Gastrocnemius medialis (tissue), 4 donors: ENCODE results near the gene PSMB3. TPM values are rescaled to one million over a fixed set of nuclear protein-coding genes. Genes with fewer than 3 reads are reported as not detected.
"Not testable (repeated sequence)": the region's sequence is repeated elsewhere in the genome, so short reads cannot be mapped to it uniquely, and the experiment has no call there.

ENCODE experiments used
- ATAC-seq, 2 donors: fragments of 150-250 bp; one replicate each; pipeline ENCODE4 v1.9.1; 2016
- DNase-seq, 2 donors: peaks; one replicate each; pipeline ENCODE4 v3.0.0-alpha.2; 2019
- H3K27ac ChIP-seq, 4 donors: fragments of 200-600 bp; sonication (generic); 1 replicate in 1 of 4; 2 replicates in 3 of 4; pipeline ENCODE4 v1.5.1; 2016 to 2018; ENCODE audit warnings: mild to moderate bottlenecking in 2 of 4, moderate library complexity in 1 of 4
- H3K27me3 ChIP-seq, 3 donors: fragments of 200-600 bp; sonication (generic) in 2 of 3; 1 replicate in 1 of 3; 2 replicates in 2 of 3; pipeline versions ENCODE4 v1.5.1 to v1.6.0; 2016 to 2019; ENCODE audit warnings: mild to moderate bottlenecking in 1 of 3, moderate library complexity in 1 of 3
- H3K36me3 ChIP-seq, 2 donors: fragments of 200-600 bp; sonication (generic) in 1 of 2; one replicate each; pipeline ENCODE4 v1.5.1; 2017 to 2018
- H3K4me1 ChIP-seq, 2 donors: fragments of 200-600 bp; sonication (generic) in 1 of 2; one replicate each; pipeline ENCODE4 v1.5.1; 2016 to 2017; ENCODE audit warnings: mild to moderate bottlenecking in 2 of 2
- H3K4me3 ChIP-seq, 4 donors: fragments of 200-600 bp; sonication (generic) in 3 of 4; 1 replicate in 1 of 4; 2 replicates in 3 of 4; pipeline ENCODE4 v1.5.1; 2016 to 2019; ENCODE audit warnings: mild to moderate bottlenecking in 2 of 4
- H3K9me3 ChIP-seq, 3 donors: fragments of 200-600 bp; sonication (generic) in 2 of 3; 1 replicate in 1 of 3; 2 replicates in 2 of 3; pipeline ENCODE4 v1.5.1; 2016 to 2019
- POLR2A ChIP-seq, 2 donors: fragments of 450-650 bp; IDR thresholded peaks; one replicate each; pipeline ENCODE4 v1.6.1; 2017; ENCODE audit warnings: antibody characterized with exemption in 2 of 2, mild to moderate bottlenecking in 2 of 2, moderate library complexity in 2 of 2
- in situ Hi-C, 4 donors: fragments of 200-750 bp; cut with MboI; loops; one replicate each; pipeline versions ENCODE4 v1.15.0 to v1.8.0; 2017; ENCODE audit warnings: low sequenced_read_pairs in 4 of 4
- intact Hi-C: fragments of 100-400 bp; cut with DNase I; formaldehyde crosslinking; loops from one replicate; pipeline ENCODE4 v1.15.1; 2023; ENCODE audit warnings: low total_unique reads
- total RNA-seq, 4 donors: library from RNA; depleted of rRNA; stranded (reverse); fragments of >200 nt; gene quantifications; one replicate each; pipeline versions ENCODE4 v1.1.0 to v1.2.3, GENCODE V29; 2016
- TF ChIP-seq, protein P1 (sequence below), 5 experiments: fragments of 450-650 bp in 3 of 5; fragments of 200-600 bp in 2 of 5; sonication (generic) in 2 of 5; IDR thresholded peaks in 4 of 5; conservative IDR thresholded peaks in 1 of 5; 1 replicate in 4 of 5; 2 replicates in 1 of 5; pipeline ENCODE4 v1.5.1; 2016 to 2019; ENCODE audit warnings: antibody characterized with exemption in 5 of 5, mild to moderate bottlenecking in 3 of 5, moderate library complexity in 3 of 5

Gene PSMB3
- total RNA-seq, 4 donors from 2014 or later = 211 to 334 (median 280) TPM

DNA sequence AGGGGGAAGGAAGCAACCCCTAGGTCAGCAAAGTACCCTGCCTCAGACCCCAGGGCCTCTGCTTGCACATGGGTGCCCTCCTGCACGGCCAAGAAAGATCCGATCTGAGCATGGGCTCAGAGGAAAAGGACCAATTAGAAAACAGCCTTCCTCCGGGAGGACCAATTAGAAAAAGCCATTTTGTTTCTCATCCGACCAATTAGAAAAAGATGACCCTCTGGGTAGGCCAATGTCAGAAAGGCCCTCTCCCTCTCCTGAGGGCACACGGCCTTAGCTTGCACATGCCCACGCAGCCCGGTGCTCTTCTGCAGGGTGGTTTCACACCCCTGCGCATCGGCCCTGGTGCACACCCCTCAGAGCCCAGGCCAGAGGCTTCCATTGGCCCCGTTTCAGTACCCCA lies 27.5 kb upstream of the PSMB3 start:
- no peaks in the 10 kb centered on the region for H3K27me3 ChIP-seq
- DNase-seq (no peak), ATAC-seq (no peak)
- in situ Hi-C loops (no loop called here), intact Hi-C loops (no loop called here)
- H3K36me3 ChIP-seq = peaks cover 0 to 38% of the 10 kb centered on the region in 2 donors
- no peak overlapping the region for H3K27ac ChIP-seq
- H3K4me3 ChIP-seq = no peak overlapping the region
- TF ChIP-seq, protein P1, sequence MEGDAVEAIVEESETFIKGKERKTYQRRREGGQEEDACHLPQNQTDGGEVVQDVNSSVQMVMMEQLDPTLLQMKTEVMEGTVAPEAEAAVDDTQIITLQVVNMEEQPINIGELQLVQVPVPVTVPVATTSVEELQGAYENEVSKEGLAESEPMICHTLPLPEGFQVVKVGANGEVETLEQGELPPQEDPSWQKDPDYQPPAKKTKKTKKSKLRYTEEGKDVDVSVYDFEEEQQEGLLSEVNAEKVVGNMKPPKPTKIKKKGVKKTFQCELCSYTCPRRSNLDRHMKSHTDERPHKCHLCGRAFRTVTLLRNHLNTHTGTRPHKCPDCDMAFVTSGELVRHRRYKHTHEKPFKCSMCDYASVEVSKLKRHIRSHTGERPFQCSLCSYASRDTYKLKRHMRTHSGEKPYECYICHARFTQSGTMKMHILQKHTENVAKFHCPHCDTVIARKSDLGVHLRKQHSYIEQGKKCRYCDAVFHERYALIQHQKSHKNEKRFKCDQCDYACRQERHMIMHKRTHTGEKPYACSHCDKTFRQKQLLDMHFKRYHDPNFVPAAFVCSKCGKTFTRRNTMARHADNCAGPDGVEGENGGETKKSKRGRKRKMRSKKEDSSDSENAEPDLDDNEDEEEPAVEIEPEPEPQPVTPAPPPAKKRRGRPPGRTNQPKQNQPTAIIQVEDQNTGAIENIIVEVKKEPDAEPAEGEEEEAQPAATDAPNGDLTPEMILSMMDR (IDR thresholded peaks at IDR 0.05 in 4 of 5, conservative IDR thresholded peaks at IDR 0.05 in 1 of 5) = no peak
- TF ChIP-seq POLR2A (IDR thresholded peaks at IDR 0.05) = no peak
- H3K4me1 ChIP-seq = peaks cover 0 to 4% of the 10 kb centered on the region in 2 donors
- H3K9me3 ChIP-seq = no peaks in the 10 kb centered on the region

DNA sequence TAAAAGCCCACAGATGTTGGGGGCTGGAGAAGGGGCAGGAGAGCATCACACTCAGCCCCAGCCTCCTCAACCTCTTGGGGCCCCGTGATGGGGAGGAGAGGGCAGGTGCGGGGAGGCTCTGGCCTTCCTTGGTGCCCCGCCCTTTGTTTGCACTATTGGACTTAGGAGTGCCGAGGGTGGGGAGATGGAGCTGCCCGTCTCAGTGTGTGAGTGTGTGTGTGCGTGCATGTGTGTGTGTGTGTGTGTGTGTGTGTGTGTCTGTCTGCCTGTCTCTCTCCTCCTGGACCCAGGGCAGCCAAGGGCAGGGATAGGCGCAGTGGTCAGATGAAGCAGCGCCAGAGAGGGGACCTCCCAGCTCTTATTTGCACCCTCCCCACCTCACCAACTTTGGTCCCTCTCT lies 26.4 kb upstream of the PSMB3 start:
- H3K27ac ChIP-seq, DNase-seq, H3K9me3 ChIP-seq, in situ Hi-C loops, H3K27me3 ChIP-seq, intact Hi-C loops, H3K4me1 ChIP-seq, H3K4me3 ChIP-seq, ATAC-seq: not testable (repeated sequence)
- H3K36me3 ChIP-seq = peaks cover 0 to 27% of the 10 kb centered on the region in 2 donors

DNA sequence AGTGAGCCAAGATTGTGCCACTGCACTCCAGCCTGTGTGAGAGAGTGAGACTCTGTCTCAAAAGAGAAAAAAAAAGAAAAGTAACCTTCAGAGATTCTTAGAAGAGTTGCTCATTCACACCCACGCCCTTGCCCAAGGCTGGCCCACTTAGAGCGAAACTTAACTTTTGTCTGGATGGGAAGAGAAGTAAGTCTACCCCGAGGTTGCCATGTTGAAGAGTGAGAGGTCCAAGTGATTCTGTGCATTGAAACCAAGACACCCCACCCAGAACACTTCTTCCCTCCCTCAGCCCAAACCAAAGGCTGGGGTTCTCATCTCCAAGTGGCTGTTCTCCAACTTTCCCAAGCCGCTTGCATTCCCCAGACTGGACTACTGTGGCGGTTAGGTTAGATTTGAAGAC lies 24.8 kb upstream of the PSMB3 start:
- intact Hi-C loops (no loop called here), in situ Hi-C loops (no loop called here)
- H3K36me3 ChIP-seq = peaks cover 0 to 15% of the 10 kb centered on the region in 2 donors
- TF ChIP-seq, protein P1 (IDR thresholded peaks at IDR 0.05 in 4 of 5, conservative IDR thresholded peaks at IDR 0.05 in 1 of 5) = no peak
- no peak for TF ChIP-seq POLR2A (IDR thresholded peaks at IDR 0.05)
- ATAC-seq = no peak
- peaks cover 20 to 22% of the 10 kb centered on the region in 2 donors for H3K4me1 ChIP-seq
- peak overlapping the region in 1 of 4 donors; percentile 90 for H3K27ac ChIP-seq
- no peaks in the 10 kb centered on the region for H3K9me3 ChIP-seq
- H3K4me3 ChIP-seq = no peak overlapping the region
- DNase-seq = no peak
- H3K27me3 ChIP-seq = no peaks in the 10 kb centered on the region

DNA sequence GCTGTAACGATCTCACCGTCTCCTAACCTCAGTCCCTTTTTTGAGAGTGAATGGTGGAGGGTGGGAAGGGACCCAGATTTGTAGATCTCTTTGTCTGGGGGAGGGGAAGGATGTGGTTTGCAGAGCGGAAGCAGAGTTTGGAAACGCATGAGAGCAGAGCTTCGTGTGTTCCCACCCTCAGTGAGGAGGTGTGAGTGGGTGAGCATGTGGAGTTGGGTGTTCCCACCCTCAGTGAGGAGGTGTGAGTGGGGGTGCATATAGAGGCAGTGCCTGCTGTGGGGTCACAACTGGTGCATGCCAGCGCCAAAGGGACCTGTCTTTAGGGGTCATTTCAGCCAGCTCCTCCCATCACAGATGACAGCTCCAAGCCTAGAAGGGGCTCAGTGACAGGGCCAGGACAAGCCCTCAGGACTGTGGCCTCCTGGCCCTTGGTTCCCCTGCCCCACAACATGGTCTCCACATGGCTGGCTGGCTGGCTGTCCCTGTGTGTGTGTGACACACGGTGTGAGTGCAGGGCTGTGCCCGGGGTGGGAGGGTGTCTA lies 24.2 kb upstream of the PSMB3 start:
- Histone ChIP-seq H3K27ac (peak overlapping the region; percentile 18 to 92 (median 89)), H3K4me3 (no peak overlapping the region), H3K9me3 (no peaks in the 10 kb centered on the region), H3K36me3 (peaks cover 0 to 17% of the 10 kb centered on the region in 2 donors), H3K4me1 (peaks cover 20 to 22% of the 10 kb centered on the region in 2 donors), H3K27me3 (no peaks in the 10 kb centered on the region)
- in situ Hi-C loops = no loop called here
- intact Hi-C loops = no loop called here
- ATAC-seq (no peak), DNase-seq (no peak)
- no peak for TF ChIP-seq POLR2A (IDR thresholded peaks at IDR 0.05)
- TF ChIP-seq, protein P1 (IDR thresholded peaks at IDR 0.05 in 4 of 5, conservative IDR thresholded peaks at IDR 0.05 in 1 of 5) = no peak

DNA sequence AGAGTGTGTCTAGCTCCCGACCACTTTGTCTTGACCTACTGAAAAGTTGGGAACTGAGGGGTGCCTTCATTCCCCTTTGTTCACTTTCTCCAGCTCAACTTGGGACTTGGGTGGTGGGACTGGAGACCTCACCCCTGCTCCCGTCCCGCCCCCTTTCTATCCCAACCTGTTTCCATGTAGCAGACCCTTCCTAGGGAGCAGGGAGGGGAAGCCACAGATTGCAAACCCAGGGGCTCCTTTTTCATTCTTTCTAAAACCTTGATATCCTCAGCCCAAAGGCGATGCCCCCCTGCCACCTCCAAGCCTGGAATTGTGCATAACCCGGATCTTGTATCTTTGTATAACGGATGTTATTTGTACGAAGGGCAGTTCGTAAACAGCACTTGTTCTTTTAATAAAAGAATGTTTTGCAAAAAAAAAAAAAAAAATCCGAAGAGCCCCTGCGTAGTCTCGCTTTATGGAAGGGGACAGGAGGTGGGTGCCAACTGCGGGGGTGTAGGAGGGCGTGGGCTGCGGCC lies 23.1 kb upstream of the PSMB3 start:
- intact Hi-C loops (no loop called here), in situ Hi-C loops (no loop called here)
- DNase-seq (no peak), ATAC-seq (no peak)
- no peaks in the 10 kb centered on the region for H3K9me3 ChIP-seq
- no peak for TF ChIP-seq POLR2A (IDR thresholded peaks at IDR 0.05)
- TF ChIP-seq, protein P1 (IDR thresholded peaks at IDR 0.05 in 4 of 5, conservative IDR thresholded peaks at IDR 0.05 in 1 of 5) = no peak
- no peaks in the 10 kb centered on the region for H3K27me3 ChIP-seq
- peaks cover 20 to 22% of the 10 kb centered on the region in 2 donors for H3K4me1 ChIP-seq
- H3K4me3 ChIP-seq = peak overlapping the region; percentile 53 to 80 (median 70)
- H3K27ac ChIP-seq = peak overlapping the region; percentile 72 to 92 (median 89)
- H3K36me3 ChIP-seq = peaks cover 0 to 20% of the 10 kb centered on the region in 2 donors
